K562 (cell line): ENCODE data around the gene YAE1. TPM values are rescaled to one million over a fixed set of nuclear protein-coding genes. Genes with fewer than 3 reads are reported as not detected.

Source experiments
- BRF1 ChIP-seq: IDR thresholded peaks from 3 replicates; pipeline ENCODE4 v1.6.1; 2011; ENCODE audit warnings: borderline replicate concordance, mild to moderate bottlenecking; ENCODE audit not compliant: insufficient read length; ENCODE audit errors: extremely low read depth
- CBFB ChIP-seq: sonication (generic); formaldehyde crosslinking; IDR thresholded peaks from 2 replicates; pipeline ENCODE4 v1.4.0; 2020; ENCODE audit warnings: mild to moderate bottlenecking, missing genetic modification reagents
- CBX1 ChIP-seq: sonication (generic); IDR thresholded peaks from 2 replicates; pipeline ENCODE4 v1.6.1; 2016; ENCODE audit warnings: antibody characterized with exemption, low read depth, mild to moderate bottlenecking
- CREM ChIP-seq: IDR thresholded peaks from 2 replicates; pipeline ENCODE4 v1.6.1; 2014; ENCODE audit warnings: antibody characterized with exemption, low read depth
- DIDO1 ChIP-seq: fragments of 450-650 bp; IDR thresholded peaks from 2 replicates; pipeline ENCODE4 v1.6.1; 2016; ENCODE audit warnings: low read depth, missing biosample characterization, missing genetic modification characterization
- ETV5 ChIP-seq: sonication (generic); formaldehyde crosslinking; IDR thresholded peaks from 2 replicates; pipeline ENCODE4 v1.4.0; 2020; ENCODE audit warnings: low read depth, mild to moderate bottlenecking, missing genetic modification reagents
- EZH2 ChIP-seq: IDR thresholded peaks from 2 replicates; pipeline ENCODE4 v1.6.1; 2012; ENCODE audit warnings: low read depth, mild to moderate bottlenecking, inconsistent platforms, low read length, borderline replicate concordance
- ID3 ChIP-seq, 2 experiments: fragments of 250-450 bp in 1 of 2; fragments of 450-650 bp in 1 of 2; sonication (Bioruptor Pico) in 1 of 2; IDR thresholded peaks; 2 replicates each; pipeline versions ENCODE4 v1.6.1 to v1.8.0; 2016 to 2021; ENCODE audit warnings: mild to moderate bottlenecking in 2 of 2, moderate library complexity in 2 of 2, missing compliant biosample characterization in 1 of 2, missing genetic modification characterization in 1 of 2
- ILF3 ChIP-seq: fragments of 450-650 bp; IDR thresholded peaks from 2 replicates; pipeline ENCODE4 v1.6.1; 2018; ENCODE audit warnings: antibody characterized with exemption, mild to moderate bottlenecking, moderate library complexity, borderline replicate concordance
- MAZ ChIP-seq, 2 experiments: fragments of 450-650 bp in 1 of 2; sonication (generic) in 1 of 2; formaldehyde crosslinking; IDR thresholded peaks in 1 of 2; conservative IDR thresholded peaks in 1 of 2; 2 replicates each; pipeline versions ENCODE4 v1.4.0 to v1.5.0; 2020; ENCODE audit warnings: mild to moderate bottlenecking in 1 of 2, missing genetic modification reagents in 1 of 2
- XRCC3 ChIP-seq: fragments of 450-650 bp; IDR thresholded peaks from 2 replicates; pipeline ENCODE4 v1.6.1; 2017; ENCODE audit warnings: mild to moderate bottlenecking, moderate library complexity
- ZBTB33 ChIP-seq: sonication (generic); formaldehyde crosslinking; IDR thresholded peaks from 2 replicates; pipeline ENCODE4 v1.8.1; 2023; ENCODE audit warnings: mild to moderate bottlenecking, missing genetic modification reagents
- ZFX ChIP-seq: sonication (generic); formaldehyde crosslinking; IDR thresholded peaks from 2 replicates; pipeline ENCODE4 v1.8.0; 2022; ENCODE audit warnings: mild to moderate bottlenecking, missing genetic modification reagents, moderate library complexity
- ZNF12 ChIP-seq: sonication (generic); formaldehyde crosslinking; IDR thresholded peaks from 2 replicates; pipeline ENCODE4 v1.4.0; 2020; ENCODE audit warnings: mild to moderate bottlenecking, missing genetic modification reagents
- ZNF174 ChIP-seq: fragments of 250-450 bp; sonication (Bioruptor Pico); IDR thresholded peaks from 2 replicates; pipeline ENCODE4 v1.4.0; 2020; ENCODE audit warnings: mild to moderate bottlenecking
- ZNF197 ChIP-seq: fragments of 200-800 bp; sonication (Bioruptor generic); IDR thresholded peaks from 2 replicates; pipeline ENCODE4 v1.6.1; 2016; ENCODE audit warnings: low read depth, missing genetic modification characterization, missing compliant biosample characterization
- ZNF518B ChIP-seq: fragments of 250-450 bp; sonication (Bioruptor Pico); IDR thresholded peaks from 2 replicates; pipeline ENCODE4 v1.5.0; 2021; ENCODE audit warnings: mild to moderate bottlenecking, moderate library complexity
- polyA plus RNA-seq, 8 experiments: library from polyadenylated mRNA; depleted of rRNA in 4 of 8; stranded (reverse) in 5 of 8; unstranded in 3 of 8; fragments of >200 nt; fragmentation: Nextera tagmentation in 2 of 8; fragmentation: Illumina TruSeq in 1 of 8; extraction: Ambion mirVana in 2 of 8; extraction: Trizol in 1 of 8; gene quantifications; 2 replicates each; pipeline versions ENCODE4 v1.2.1 to v1.2.3, GENCODE V29; 2011 to 2014; ENCODE audit warnings: inconsistent platforms in 1 of 8, missing spikeins in 1 of 8
- total RNA-seq, 7 experiments: library from RNA; depleted of rRNA in 6 of 7; stranded (reverse); fragments of >200 nt in 6 of 7; fragmentation: Illumina TruSeq in 2 of 7; extraction: Trizol in 2 of 7; gene quantifications; 2 replicates each; pipeline versions ENCODE4 v1.2.1 to v1.2.3, GENCODE V29; 2011 to 2021; ENCODE audit warnings: low replicate concordance in 1 of 7
- TF ChIP-seq, protein P1 (sequence below): sonication (generic); formaldehyde crosslinking; IDR thresholded peaks from 2 replicates; pipeline ENCODE4 v1.8.1; 2022; ENCODE audit warnings: missing genetic modification reagents
- TF ChIP-seq, protein P2 (sequence below): fragments of 450-650 bp; conservative IDR thresholded peaks from 2 replicates; pipeline ENCODE4 v1.6.1; 2016; ENCODE audit warnings: missing genetic modification characterization, low read depth, mild to moderate bottlenecking, missing compliant biosample characterization, moderate library complexity

YAE1 gene
- total and polyA plus RNA-seq, 9 of the 15 experiments (the other 6 are each of a cell fraction or from before 2014, with no cell fraction given), result 15.2 to 63.4 (median 30.1) TPM

GRCh38 chr7:39621784-39622411, 55.7 kb downstream of the YAE1 start (continued):
- TF ChIP-seq, protein P1, sequence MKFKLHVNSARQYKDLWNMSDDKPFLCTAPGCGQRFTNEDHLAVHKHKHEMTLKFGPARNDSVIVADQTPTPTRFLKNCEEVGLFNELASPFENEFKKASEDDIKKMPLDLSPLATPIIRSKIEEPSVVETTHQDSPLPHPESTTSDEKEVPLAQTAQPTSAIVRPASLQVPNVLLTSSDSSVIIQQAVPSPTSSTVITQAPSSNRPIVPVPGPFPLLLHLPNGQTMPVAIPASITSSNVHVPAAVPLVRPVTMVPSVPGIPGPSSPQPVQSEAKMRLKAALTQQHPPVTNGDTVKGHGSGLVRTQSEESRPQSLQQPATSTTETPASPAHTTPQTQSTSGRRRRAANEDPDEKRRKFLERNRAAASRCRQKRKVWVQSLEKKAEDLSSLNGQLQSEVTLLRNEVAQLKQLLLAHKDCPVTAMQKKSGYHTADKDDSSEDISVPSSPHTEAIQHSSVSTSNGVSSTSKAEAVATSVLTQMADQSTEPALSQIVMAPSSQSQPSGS, result no peak
- TF ChIP-seq ZFX, result no peak
- no peak for TF ChIP-seq CBX1
- TF ChIP-seq ID3 (CRISPR knock-in tag; IDR thresholded peaks at IDR 0.05), result no peak
- no peak for TF ChIP-seq ID3 (tag; IDR thresholded peaks at IDR 0.05)
- TF ChIP-seq, protein P2, sequence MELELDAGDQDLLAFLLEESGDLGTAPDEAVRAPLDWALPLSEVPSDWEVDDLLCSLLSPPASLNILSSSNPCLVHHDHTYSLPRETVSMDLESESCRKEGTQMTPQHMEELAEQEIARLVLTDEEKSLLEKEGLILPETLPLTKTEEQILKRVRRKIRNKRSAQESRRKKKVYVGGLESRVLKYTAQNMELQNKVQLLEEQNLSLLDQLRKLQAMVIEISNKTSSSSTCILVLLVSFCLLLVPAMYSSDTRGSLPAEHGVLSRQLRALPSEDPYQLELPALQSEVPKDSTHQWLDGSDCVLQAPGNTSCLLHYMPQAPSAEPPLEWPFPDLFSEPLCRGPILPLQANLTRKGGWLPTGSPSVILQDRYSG (tag), result no peak
- TF ChIP-seq ILF3, result no peak
- no peak for TF ChIP-seq XRCC3
- no peak for TF ChIP-seq ZNF174
- TF ChIP-seq DIDO1 (tag), result no peak
- TF ChIP-seq CREM, result 0 out of 2 replicates have a peak, but pooled peaks have one; percentile 34
- TF ChIP-seq ZNF12 (CRISPR knock-in tag), result no peak
- no peak for TF ChIP-seq CBFB (CRISPR knock-in tag)
- no peak for TF ChIP-seq BRF1
- TF ChIP-seq ZNF518B (CRISPR knock-in tag), result no peak
- no peak for TF ChIP-seq ZNF197
- TF ChIP-seq MAZ (CRISPR knock-in tag; conservative IDR thresholded peaks at IDR 0.05 in 1 of 2, IDR thresholded peaks at IDR 0.05 in 1 of 2), result no peak
- TF ChIP-seq EZH2, result no peak
- TF ChIP-seq ETV5 (CRISPR knock-in tag), result no peak
- no peak for TF ChIP-seq ZBTB33 (CRISPR knock-in tag)
